HG02571 (cell line): ENCODE results near the gene GP9.

Source experiments
- ATAC-seq: cut with Tn5 transposase; IDR thresholded peaks from one replicate; pipeline ENCODE4 v1.9.1; 2021; ENCODE audit warnings: mild to moderate bottlenecking, moderate library complexity; ENCODE audit not compliant: unreplicated experiment

GP9 gene

DNA sequence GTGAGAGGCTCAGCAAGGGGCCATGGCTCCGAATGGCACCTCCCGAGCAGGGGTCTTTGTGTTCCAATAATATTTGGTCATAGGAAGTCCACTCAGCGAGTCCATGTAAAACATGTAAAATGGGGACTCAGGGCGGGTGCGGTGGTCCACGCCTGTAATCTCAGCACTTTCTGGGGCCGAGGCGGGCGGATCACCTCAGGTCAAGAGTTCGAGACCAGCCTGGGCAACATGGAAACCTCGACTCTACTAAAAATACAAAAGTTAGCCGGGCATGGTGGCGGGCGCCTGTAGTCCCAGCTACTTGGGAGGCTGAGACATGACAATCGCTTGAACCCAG, 33.1 kb upstream of the GP9 start:
- no peak for ATAC-seq

DNA sequence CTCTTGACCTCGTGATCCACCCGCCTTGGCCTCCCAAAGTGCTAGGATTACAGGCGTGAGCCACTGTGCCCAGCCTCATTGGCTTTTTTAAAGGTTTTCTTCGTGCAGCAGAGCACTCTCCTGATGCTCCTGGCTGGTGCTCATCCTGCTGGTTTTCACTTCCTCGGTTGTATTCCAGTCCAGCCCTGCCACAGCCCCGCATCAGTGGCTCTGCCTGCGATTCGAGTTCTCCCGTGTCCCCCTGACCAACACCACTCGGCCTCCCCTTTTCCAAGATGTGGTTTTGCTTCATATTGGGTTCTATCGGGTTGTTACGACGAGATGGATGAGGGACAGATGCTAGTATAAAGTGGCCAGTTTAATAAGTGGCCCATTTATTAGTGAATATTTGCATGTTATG, 31.7 kb upstream of the GP9 start:
- ATAC-seq, result no peak

- no peak for ATAC-seq
Measured at GRCh38 chr3:129030611-129031010, 30.0 kb upstream of the GP9 start.

- no peak for ATAC-seq
Measured at GRCh38 chr3:129031476-129032215, 28.9 kb upstream of the GP9 start.

- ATAC-seq, result no peak
Measured at GRCh38 chr3:129032716-129033115, 27.9 kb upstream of the GP9 start.

DNA sequence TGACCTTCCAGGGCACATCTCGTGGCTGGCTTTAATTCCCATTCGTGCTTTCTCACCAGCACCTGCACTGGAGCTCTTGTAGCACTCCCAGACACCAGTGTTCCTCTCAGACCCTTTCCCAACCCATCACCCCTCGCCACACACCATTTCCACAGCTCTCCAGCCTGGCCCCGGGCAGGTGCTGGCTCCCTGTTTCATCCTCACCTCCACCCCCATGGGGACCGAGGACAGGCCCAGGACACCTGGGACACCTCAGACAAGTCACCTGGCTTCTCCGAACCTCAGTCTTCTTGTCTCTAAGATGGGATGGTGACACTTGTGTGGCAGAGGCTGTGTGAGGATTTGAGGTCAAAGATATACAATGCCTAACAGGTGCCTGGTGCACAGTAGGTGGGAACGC, 27.4 kb upstream of the GP9 start:
- ATAC-seq, result no peak

GRCh38 chr3:129033633-129034321, 26.8 kb upstream of the GP9 start:
- ATAC-seq, result no peak

GRCh38 chr3:129034642-129035041, 25.9 kb upstream of the GP9 start:
- ATAC-seq, result no peak

GRCh38 chr3:129035360-129036221, 25.0 kb upstream of the GP9 start:
- no peak for ATAC-seq

DNA sequence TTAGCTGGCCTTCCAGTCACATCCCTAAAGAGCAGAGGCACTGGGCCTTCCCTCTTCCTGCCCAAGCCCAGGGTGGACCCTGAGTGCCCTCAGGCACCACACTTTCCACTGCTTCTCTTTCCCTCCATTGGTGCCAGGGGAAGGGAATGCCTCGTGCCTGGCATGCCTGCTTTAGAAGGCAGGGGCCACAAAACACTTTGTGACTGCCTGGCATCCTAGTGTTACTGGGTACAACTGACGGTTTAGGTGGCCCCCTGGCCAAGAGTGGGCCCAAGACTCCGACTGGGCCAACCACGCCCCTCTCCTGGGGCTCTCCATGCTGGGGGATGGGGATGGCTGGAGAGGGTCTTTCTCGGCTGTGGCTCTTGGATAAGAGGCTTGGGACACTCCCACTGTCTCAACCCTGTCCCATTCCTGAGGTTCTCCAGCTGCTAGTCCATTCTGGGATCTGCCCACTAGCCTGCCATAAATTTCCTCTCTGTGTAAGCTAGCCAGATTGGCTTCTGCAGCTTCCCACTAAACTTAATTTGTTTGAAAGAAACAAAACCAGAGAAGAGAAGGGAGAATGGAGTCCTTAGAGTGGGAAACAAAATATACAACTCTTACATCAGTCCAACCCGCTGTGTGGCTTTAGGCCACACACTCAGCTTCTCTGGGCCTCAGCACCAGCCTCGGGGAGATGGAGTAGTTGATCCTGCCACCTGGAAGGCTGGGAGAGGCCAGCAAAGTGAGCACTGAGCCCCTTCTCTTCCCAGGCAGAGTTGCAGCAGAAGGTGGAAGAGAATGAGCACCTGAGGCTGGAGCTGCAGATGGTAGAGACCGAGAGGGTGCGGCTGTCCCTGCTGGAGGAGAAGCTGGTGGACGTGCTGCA, 24.1 kb upstream of the GP9 start:
- ATAC-seq, result no peak

GRCh38 chr3:129037093-129037419, 23.5 kb upstream of the GP9 start:
- no peak for ATAC-seq

GRCh38 chr3:129038121-129038855, 22.3 kb upstream of the GP9 start:
- no peak for ATAC-seq

- ATAC-seq, result no peak
Measured at GRCh38 chr3:129039271-129040038, 21.1 kb upstream of the GP9 start.

- ATAC-seq, result no peak
Measured at GRCh38 chr3:129040039-129040336, 20.6 kb upstream of the GP9 start.

DNA sequence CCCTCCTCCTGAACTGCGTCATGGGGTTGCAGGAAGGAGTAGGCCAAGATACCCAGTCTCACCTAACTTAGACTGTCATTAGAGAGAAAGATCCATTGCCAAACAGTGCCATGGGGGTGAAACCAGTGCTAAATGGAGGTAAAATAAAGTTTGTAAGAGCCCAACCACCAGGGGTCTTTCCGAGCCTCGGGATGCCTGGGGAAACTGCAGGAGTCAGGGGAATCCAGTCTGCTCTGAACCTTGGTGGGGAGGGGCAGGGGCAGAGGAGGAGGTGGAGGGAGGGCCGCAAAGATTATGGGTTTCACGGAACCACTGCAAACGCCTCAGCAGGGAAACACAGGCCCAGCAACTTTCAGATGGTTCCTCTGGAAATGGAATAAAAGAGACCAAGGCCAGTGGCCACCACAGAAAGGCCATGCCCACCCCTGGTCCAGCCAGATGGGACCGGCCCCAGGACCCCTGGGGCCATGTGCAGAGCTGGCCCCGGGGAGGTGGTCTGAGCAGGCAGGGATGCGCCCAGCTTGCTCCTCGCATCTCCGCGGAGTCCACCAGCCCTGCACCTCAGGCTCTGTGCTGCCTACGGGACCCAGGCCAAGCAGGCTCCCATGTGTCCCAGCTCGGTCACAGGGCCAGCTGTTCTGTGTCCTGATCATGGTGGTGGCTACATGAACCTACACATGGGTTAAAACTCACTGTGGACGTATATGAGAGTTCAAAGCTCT, 19.8 kb upstream of the GP9 start:
- no peak for ATAC-seq

DNA sequence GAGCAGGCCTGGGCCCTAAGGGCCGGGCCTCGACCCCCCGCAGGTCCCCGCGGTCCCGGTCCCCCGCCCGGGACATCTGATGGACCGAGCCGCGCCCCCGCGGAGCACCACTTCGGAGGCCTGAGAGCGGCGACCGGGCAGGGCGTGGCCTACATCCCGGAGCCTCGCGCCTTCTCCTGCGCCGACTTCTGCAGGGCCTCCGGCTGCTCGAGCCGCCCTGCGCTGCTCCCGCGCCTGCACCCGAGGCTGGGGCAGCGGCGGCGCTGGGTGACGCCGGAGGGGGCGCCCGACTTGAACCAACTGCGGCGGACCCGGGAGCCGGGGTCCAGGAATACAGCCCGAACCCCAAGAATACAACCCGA, 14.9 kb upstream of the GP9 start:
- no peak for ATAC-seq

DNA sequence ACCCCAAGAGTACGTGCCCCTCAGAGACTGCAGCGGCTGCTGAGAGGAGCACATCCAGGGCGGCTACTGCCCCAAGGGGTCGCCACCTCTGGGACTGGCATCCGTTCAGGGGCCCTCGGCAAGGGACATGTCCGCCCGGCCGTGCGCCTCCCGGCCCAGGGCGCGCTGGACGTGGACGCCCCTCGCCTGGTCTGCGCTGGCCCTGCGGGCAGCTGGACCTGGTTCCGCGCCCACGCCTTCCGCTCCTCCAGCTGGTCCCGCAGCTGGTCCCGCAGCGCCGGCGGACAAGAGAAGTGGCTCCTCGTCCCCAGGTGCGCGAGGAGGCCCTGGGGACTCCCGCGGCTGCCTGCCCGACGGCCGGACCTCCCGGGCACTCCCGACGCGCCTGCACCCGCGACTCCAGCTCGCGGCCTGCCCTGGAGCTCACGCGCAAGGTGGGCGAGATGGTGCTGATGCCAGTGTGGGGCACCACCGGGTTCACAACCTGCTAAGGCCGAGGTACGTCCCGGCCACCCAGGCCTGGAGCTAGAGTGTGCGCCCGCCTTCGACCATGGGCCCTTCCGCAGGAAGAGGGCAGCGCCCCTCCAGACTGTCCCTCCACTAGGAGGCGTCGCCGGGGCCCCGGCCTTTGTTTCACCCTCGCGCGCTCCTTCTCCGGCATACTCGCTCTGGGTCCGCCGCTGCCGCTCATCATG, 14.4 kb upstream of the GP9 start:
- no peak for ATAC-seq

GRCh38 chr3:129046732-129047552, 13.6 kb upstream of the GP9 start:
- no peak for ATAC-seq
